Hypothalamus (tissue), 51 donors: Measurements from ENCODE around the gene HSPBAP1.

Experiments
- DNase-seq, 51 donors: peaks; one replicate each; lab custom pipeline; 2025; lab: John Stamatoyannopoulos, UW

HSPBAP1 gene, protein sequence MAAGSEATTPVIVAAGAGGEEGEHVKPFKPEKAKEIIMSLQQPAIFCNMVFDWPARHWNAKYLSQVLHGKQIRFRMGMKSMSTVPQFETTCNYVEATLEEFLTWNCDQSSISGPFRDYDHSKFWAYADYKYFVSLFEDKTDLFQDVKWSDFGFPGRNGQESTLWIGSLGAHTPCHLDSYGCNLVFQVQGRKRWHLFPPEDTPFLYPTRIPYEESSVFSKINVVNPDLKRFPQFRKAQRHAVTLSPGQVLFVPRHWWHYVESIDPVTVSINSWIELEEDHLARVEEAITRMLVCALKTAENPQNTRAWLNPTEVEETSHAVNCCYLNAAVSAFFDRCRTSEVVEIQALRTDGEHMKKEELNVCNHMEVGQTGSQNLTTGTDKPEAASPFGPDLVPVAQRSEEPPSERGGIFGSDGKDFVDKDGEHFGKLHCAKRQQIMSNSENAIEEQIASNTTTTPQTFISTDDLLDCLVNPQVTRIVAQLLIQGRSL

DNA sequence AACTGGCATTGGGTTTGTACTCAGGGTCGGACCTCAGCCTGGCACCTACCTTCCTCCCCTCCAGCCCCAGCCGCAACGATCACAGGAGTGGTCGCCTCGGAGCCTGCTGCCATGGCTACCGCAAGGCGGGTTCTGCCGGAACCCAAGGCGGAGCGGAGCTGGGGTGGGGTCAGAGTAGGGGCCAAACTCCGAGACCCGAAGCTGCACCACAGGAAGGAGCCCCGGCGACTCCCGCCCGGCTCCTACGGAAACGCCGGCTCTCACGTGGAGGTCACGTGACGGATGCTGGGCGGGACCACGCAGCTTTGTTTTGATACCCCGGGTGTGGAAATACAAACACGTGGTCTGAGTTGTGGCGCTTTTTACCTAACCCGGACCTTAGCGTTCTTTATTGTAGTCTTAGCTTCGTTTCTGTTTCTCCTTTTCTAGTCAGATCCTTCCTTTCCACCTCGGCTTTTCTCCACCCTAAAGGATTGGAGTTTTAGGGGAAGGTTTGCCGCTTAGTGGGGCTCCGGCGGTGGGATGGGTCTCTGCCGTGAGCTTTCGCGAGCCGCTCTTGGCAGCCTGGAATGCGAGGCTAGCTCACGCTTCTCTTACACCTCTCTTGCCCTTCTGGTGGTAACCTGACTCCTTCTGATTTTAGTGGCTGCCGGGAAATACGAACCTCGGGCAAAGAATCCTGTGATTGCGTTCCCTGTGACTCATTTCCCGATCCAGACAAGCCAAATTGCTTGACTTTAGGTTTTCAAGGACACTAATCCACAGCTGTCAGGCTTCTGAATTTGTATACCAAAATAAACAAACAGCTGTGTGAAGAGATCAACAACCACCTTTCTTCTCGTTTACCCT, at the start of gene HSPBAP1:
Gene HSPBAP1 (minus strand): TSS at position 264 of the 849 bp plus-strand sequence. CDS start 151 bp downstream, at position 113.
- no peak for DNase-seq

DNA sequence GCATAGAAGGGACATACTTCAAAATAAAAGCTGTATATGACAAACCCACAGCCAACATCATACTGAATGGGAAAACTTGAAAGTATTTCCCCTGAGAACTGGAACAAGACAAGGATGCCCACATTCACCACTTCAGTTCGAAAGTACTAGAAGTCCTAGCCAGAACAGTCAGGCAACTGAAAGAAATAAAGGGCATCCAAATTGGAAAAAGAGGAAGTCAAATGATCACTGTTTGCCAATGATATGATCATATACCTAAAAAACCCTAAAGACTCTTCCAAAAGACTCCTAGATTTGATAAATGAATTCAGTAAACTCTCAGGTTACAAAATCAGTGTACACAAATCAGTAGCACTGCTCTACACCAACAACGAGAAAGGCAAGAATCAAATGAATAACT, 42.0 kb upstream of the HSPBAP1 start:
- no peak for DNase-seq

DNA sequence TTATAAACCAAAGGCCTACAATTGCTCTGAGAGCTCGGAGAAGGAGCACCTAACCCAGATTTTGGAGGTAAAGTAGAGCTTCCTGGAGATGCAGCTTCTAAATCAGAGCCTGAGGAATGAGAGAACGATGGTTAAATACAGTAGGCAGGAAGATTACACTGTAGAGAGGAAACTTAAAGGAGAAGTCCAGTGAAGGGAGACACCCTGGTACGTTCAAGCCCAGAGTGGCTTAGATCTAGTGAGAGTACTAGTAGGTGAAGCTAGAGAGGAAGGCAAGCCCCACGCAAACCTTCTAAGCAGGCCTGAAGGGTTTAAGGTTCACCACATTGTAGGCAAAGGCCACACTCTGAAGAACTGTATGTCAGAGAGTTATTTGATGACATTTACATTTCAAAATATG, 34.6 kb upstream of the HSPBAP1 start:
- no peak for DNase-seq

DNA sequence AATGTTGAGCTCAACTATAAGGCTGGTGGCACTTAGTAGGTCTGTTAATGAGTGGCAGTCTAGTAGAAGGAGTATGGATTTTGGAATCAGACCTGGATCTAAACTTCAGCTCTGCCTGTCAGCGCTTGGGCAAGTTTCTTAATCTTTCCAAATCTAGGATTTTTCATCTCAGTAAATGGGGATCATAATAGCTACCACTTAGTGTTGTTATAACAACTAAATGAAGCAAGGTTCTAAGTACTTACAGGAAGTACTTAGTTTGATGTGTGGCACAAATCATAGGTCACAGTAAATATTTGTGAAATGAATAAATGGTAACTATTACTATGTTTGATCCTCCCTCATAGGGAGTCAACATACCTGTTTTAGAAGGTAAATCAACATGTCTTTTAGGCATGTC, 32.6 kb upstream of the HSPBAP1 start:
- DNase-seq: no peak

DNA sequence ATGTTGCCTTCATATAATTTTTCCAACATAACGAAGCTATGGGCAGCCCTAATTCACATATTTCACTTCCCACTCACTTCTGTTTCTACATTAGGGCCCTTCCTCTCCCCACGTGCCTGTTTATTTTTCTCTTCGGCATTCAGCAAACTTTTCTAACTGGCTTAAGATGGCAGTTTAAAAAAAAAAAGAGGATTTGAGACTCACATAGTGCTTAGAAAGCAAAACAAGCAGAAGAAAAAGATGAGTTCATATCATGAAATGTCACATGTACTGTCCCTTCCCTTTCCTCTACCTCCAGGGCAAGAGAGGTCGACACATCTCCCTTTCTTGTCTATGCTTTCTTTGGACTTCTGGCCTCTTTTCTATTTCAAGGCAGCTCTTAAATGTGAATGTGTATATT, 31.8 kb upstream of the HSPBAP1 start:
- DNase-seq: no peak

DNA sequence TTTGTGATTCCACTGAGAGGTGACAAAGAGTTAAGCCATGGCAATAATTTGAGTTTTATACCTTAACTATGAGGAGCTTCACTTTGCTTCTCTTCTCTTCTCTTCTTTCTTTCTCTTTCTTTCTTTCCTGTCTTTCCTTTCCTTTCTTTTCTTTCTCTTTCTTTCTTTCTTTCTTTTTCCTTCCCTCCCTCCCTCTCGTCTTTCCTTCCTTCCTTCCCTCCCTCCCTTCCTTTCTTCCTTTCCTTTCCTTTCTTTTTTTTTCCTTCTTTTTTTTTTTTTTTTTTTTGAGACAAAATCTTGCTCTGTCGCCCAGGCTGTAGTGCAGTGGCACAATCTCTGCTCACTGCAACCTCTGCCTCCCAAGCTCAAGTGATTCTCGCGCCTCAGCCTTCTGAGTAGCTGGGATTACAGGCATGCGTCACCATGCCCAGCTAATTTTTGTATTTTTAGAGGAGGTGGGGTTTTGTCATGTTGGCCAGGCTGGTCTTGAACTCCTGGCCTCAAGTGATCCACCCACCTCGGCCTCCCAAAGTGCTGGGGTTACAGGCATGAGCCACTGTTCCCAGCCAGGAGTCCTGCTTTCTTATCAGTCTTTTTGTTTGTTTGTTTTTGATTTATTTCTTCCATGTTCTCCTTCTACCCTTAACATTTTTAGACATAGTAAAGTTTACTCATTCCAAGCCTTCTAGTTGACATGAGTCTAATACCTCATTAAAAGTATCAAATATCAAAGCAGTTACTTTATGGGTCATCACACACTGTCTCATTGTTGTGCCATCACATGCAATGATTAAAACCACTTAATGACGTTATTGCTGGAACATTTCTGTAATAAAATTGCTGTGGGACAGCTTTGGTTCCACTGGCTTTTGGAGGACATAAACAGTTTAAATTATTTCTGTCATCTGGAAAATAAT, 31.1 kb upstream of the HSPBAP1 start:
- no peak for DNase-seq

DNA sequence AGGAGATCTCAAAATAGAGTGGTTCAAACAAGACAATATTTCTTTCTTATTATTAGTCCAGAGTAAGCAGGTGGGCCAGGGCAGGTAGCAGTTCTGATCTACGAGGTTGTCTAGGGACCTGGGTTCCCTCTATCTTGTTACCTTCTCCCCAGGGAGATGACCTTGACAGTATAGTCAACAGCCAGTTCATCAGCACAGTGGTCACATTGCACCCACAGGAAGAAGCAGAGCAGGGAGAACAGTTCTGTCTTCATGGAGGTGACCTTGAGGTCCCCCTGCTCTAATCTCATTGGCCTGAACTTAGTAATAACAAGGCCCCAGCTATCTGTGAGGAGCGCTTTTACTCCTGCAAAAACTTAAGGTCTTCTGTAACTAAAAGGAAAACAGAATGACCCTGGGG, 23.0 kb upstream of the HSPBAP1 start:
- DNase-seq: no peak

DNA sequence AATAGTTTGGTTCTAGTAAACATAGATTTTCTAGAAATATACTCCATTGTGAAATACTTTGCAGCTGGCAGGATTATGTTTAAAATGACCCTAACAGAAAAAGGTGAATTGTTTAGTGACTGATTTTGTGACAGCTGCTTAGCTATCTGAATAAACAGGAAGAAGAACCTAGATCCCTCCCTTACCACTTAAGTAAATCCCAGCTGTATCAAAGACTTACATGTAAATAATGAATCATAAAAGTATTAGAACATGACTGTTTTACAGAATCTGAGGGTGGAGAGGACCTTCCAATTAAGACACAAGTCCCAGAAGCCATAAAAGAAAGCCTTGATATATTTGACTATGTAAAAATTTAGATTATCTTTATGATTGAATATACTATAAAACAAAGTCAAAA, 17.1 kb upstream of the HSPBAP1 start:
- DNase-seq: no peak

DNA sequence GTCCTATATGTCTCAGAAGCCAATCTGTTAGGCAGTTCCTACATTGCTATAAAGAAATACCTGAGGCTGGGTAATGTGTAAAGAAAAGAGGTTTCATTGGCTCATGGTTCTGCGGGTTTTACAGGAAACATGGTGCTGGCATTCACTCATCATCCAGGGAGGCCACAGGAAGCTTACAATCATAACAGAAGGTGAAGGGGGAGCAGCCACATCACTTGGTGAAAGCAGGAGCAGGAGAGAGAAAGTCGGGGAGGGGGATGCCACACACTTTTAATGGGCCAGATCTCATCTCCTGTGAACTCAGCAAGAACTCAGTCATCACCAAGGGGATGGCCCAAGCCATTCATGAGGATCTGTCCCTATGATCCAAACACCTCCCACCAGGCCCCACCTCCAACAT, 10.3 kb upstream of the HSPBAP1 start:
- no peak for DNase-seq

DNA sequence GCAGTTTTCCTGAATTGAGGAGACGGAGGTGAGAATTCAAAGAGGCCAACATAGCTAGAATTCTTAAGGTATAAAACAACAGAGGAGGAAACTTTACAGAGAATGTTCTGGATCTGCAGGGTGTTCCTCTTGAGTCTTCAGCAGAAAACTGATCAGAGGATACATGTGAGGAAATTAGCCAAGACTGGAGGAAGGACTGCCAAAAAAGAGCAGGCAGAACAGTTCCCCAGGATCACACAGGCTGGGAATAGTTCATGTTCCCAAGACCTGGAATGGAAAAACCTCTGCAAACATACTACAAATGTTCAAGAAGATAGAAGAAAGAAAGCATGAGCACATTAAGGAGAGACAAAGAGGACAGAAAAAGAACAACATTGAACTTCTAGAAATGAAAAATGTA, 8.7 kb upstream of the HSPBAP1 start:
- no peak for DNase-seq

DNA sequence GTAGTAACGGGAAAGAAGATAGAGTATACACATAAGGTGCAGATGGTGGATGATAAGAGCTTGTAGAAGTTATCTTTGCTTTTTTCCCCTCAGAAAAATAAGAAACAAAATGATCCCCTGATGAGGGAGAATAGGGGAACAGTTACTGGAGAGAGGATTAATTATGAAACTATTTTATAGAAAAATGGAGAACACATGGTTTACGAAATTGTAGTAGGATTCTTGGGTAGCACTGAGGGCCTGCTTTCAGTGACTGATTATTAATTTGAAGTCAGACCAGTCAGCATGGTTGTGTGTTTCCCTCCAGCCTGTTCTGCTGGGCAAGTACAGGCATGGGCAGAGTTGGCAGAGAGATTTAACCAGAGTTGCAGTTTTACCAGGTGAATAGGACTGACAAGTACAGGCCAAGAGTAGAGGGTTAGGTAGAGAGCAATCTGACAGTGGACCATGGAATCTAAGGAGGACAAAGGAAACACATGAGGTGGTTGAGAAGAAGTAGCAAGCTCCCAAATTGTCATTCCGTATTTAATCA, 7.1 kb upstream of the HSPBAP1 start:
- DNase-seq: no peak

DNA sequence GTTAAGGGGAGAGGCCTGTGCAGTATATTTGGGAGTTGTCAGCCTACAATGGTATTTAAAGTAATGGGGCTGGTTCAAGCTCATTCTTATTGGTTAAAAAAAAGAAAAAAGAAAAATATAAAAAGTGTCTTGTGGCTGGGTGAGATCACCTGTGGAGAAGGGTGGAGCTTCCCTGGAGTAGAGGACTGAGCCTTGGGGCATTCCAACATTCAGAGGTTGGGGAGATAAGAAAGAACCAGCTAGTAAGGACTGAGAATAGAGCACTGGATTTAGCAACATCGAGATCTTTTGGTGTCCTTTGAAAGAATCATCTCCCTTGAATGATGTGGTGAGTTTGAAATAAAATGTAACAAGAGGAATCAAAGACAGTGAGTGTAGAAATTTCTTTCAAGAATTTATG, 6.4 kb upstream of the HSPBAP1 start:
- DNase-seq: no peak

DNA sequence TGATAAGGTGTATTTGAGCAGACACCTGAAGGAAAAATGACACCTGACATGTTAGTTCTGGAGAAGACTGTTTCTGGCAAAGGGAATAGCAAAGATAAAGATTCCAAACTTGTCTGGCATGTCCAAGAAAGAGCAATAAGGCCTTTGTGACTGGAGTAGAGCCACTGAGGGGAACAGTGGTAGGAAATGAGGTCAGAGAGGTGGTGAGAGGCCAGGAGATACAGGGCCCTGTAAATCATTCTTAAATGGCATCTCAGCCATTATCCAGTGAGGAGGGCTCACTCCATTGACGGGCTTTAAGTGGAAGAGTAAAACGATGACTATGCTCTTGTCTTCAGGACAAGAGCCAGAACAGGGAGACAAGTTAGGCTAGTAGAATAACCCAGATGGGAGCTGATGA, 5.7 kb upstream of the HSPBAP1 start:
- no peak for DNase-seq

DNA sequence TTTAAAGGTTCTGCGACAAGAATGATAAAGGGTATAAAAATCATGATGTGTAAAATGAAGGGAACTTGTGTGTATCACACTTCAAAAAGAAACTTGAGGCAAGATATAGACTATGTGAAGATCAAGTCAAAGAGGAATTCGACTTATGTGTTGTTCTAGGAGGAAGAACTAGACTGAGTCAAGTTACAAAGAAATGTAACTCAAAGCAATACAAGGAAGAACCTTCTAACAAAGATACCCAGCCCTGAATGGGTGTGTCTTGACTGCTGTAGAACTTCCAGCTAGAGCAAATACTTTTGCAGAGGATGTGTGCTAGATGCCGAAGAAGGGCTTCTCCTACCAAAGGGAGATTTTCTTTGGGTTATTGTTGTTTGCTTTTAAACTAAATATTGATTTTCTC, 3.7 kb upstream of the HSPBAP1 start:
- no peak for DNase-seq

DNA sequence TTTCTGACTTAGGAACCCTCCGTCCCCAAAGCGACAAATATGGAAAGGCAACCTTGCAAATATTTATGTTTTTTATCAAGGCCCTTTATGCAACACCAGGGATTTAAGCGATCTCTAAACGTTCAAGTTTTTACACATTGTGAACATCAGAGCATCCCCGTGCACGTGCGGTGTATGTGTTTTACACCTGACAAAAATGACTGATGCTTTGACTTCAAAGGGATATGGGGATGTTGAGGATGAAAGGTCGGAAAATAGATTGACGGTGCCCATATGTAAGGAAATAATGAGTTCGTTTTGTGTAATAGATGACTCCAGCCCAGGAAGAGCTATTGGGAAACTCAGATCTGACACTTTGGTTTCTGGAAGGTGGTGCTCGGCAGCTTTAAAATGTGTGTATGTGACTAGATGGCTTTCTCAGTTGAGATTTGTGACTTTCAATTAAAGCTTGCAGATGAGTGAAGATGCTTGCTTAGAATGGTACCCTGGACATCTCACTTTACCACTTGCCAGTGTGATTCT, 2.1 kb upstream of the HSPBAP1 start:
- DNase-seq: no peak

DNA sequence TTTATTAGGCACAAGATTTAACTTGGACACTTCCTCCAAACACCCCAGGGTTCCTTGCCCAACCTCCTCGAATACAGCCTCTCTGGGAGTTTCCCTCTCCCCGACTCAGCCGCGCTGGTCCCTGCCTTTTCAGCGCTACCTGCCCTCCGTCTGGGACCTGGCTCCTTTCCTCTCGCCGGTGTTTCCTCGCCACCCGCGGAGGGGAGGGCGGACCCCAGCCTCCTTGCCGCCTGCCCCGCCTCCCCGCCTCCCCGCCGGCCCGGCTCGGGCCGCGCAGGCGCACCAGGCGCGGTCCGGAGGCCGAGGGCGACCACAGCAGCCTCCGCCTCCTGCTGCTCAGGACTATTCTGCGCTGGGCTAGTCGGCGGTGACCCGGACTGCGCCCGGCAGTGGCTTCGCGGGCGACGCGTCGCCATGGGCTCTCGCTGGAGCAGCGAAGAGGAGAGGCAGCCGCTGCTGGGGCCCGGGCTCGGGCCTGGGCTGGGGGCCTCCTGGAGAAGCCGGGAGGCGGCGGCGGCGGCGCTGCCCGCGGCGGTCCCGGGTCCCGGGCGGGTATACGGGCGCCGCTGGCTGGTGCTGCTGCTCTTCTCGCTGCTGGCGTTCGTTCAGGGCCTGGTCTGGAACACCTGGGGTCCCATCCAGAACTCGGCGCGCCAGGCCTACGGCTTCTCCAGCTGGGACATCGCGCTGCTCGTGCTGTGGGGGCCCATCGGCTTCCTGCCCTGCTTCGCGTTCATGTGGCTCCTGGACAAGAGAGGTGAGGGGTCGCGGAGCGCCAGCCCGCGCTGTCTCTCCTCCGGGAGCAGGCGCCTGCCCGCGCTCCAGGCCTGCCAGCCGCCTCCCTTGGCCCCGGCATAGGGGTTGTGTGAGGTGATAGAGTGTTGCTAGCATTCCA, 1.4 kb upstream of the HSPBAP1 start, which contains the start of gene SLC49A4:
Gene SLC49A4 (plus strand): TSS at position 291 of the 895 bp plus-strand sequence. CDS start 124 bp downstream, at position 415.
- no peak for DNase-seq

DNA sequence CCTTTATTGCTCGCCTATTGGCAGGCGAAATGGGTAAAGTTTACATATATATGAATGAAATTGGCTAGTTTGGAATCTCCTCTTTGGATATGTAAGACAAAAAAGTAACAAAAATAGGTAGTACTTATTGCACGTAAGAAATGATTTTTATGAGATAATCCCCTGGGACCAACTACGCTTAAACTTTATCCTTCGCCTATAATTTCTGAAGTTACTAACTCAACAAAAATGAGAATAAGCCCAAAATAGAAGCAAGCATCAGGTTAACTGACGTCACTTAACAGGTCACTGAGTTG, 800 bp upstream of the HSPBAP1 start:
- no peak for DNase-seq

DNA sequence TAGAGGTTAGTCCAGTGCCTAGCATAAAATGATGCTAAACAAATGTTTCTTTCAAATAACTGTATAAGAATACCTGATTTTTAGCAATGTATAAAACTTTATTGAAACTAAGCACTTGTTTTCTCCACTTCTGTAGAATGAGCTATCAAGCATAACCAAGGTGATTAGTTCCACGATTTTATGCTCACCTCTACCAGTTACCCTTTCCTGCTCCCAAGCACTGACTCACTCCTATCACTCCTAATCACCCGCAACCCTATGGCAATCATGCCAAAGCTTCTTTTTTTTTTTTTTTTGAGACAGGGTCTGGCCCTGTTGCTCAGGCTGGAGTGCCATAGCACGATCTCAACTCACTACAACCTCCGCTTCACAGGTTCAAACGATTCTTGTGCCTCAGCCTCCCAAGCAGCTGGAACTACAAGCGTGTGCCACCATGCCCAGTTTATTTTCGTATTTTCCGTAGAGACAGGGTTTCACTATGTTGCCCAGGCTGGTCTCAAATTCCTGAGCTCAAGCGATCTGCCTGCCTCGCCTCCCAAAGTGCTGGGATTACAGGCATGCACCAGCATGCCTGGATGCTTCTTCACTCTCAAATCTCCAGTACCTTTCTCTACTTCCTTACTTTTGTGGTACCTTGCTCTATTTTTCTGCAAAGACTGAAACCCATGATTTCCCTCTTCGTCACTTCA, 3.9 kb downstream of the HSPBAP1 start:
- no peak for DNase-seq

DNA sequence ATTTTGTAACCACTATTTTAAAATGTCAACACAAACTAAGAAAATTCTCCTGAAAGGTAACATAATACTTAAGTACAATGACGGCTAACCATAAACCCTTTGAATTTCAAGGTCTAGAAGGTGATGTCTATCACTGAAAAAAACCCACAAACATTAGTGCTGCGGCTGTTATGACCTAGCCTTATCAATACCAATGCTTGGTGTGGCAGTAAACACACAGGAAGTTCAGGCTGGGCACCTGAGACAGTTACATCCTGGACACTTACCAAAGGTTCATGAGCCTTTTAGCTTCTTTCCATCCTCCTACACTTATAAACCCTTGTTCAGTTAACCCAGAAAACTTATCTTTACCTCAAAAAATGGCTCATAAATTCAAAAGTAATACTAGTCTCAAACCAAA, 5.8 kb downstream of the HSPBAP1 start:
- DNase-seq: no peak
